Measurements from ENCODE around the gene LRRC46. TPM values are rescaled to one million over a fixed set of nuclear protein-coding genes. Genes with fewer than 3 reads are reported as not detected.

LRRC46 gene
- total and polyA plus RNA-seq, 2 donors (not counting 1 experiment from before 2014, with no cell fraction given) = 0.69 to 2.4 TPM

DNA sequence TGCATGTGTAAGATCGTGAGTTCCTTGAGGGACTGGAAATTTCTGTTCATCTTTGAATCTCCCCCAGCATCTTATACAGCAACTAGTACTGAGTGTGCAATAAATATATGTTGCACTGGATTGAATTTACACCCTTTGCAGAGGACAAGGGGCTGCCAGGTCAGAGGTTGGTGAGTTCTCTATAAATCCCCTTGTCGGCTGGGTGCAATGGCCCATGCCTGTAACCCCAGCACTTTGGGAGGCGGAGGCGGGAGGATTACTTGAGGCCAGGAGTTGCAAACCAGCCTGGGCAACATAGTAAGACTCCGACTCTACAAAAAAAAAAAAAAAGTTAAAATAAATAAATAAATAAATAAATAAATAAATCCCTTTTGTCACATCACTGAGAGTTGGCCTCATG lies 28.9 kb downstream of the LRRC46 start:
- Histone ChIP-seq H3K4me2 (replicated peaks; ENCODE audit: low read depth, low read length, poor library complexity, severe bottlenecking) (no peak overlapping the region), H2AFZ (ENCODE audit: insufficient read depth, low read depth, low read length, poor library complexity, severe bottlenecking) (no peak overlapping the region), H3K27ac (ENCODE audit: low read length in 2 of 2) (no peak overlapping the region), H3K9me3 (ENCODE audit: control extremely low read depth in 1 of 3, control insufficient read depth in 2 of 3, insufficient read depth in 1 of 3, low read length in 2 of 3) (peaks cover 0 to 2% (median 0%) of the 10 kb centered on the region in 3 donors), H3K79me2 (ENCODE audit: control insufficient read depth, insufficient read depth, low read length) (no peaks in the 10 kb centered on the region), H3K4me1 (ENCODE audit: control insufficient read depth in 2 of 2, insufficient read depth in 2 of 2, low read length in 2 of 2) (no peaks in the 10 kb centered on the region), H3K9ac (ENCODE audit: low read length) (no peak overlapping the region), H4K20me1 (ENCODE audit: control insufficient read depth, insufficient read depth, low read length, poor library complexity, severe bottlenecking) (no peaks in the 10 kb centered on the region), H3K4me3 (ENCODE audit: control extremely low read depth in 1 of 5, extremely low read depth in 1 of 5, insufficient read depth in 1 of 5, low read depth in 2 of 5, low read length in 4 of 5) (no peak overlapping the region), H3K27me3 (replicated peaks in 1 of 4; ENCODE audit: control extremely low read depth in 1 of 4, control insufficient read depth in 3 of 4, insufficient read depth in 4 of 4, low read length in 3 of 4) (peaks cover 0 to 29% (median 5%) of the 10 kb centered on the region in 4 experiments), H3K36me3 (replicated peaks in 1 of 2; ENCODE audit: control extremely low read depth in 1 of 2, control insufficient read depth in 1 of 2, extremely low read depth in 1 of 2, insufficient read depth in 2 of 2, low read length in 1 of 2) (no peaks in the 10 kb centered on the region)
- Mint-ChIP-seq H3K27me3 (peaks cover 50% of the 10 kb centered on the region), H3K27ac (no peak overlapping the region), H3K4me3 (no peak overlapping the region), H3K9me3 (ENCODE audit: insufficient read depth) (no peaks in the 10 kb centered on the region), H3K4me1 (no peaks in the 10 kb centered on the region)
- intact Hi-C loops (cut with micrococcal nuclease) = no loop called here
- no peak for ATAC-seq (ENCODE audit: low read depth)
- DNase-seq = no peak
- ChIA-PET POLR2A (no interaction called here), CTCF (interaction anchor here (1.1 kb wide), 1 partner anchor 89 kb away, joined by 3 read pairs; no protein-coding TSS in a partner anchor)
- no peak for TF ChIP-seq EZH2 (IDR thresholded peaks at IDR 0.05; ENCODE audit: borderline replicate concordance, insufficient read depth, low read depth, low read length, poor library complexity, severe bottlenecking)
- TF ChIP-seq, protein P1, sequence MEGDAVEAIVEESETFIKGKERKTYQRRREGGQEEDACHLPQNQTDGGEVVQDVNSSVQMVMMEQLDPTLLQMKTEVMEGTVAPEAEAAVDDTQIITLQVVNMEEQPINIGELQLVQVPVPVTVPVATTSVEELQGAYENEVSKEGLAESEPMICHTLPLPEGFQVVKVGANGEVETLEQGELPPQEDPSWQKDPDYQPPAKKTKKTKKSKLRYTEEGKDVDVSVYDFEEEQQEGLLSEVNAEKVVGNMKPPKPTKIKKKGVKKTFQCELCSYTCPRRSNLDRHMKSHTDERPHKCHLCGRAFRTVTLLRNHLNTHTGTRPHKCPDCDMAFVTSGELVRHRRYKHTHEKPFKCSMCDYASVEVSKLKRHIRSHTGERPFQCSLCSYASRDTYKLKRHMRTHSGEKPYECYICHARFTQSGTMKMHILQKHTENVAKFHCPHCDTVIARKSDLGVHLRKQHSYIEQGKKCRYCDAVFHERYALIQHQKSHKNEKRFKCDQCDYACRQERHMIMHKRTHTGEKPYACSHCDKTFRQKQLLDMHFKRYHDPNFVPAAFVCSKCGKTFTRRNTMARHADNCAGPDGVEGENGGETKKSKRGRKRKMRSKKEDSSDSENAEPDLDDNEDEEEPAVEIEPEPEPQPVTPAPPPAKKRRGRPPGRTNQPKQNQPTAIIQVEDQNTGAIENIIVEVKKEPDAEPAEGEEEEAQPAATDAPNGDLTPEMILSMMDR (IDR thresholded peaks at IDR 0.05) = no peak
- 100% methylated on average over 1 of the region's 5 CpGs for WGBS (ENCODE audit: insufficient coverage)

- peaks cover 0 to 2% (median 0%) of the 10 kb centered on the region in 3 donors for H3K9me3 ChIP-seq (ENCODE audit: control extremely low read depth in 1 of 3, control insufficient read depth in 2 of 3, insufficient read depth in 1 of 3, low read length in 2 of 3)
- TF ChIP-seq, protein P1 (IDR thresholded peaks at IDR 0.05) = no peak
- TF ChIP-seq EZH2 (IDR thresholded peaks at IDR 0.05; ENCODE audit: borderline replicate concordance, insufficient read depth, low read depth, low read length, poor library complexity, severe bottlenecking) = no peak
- Mint-ChIP-seq H3K9me3 (ENCODE audit: insufficient read depth) (no peaks in the 10 kb centered on the region), H3K4me1 (no peaks in the 10 kb centered on the region), H3K27ac (no peak overlapping the region), H3K4me3 (no peak overlapping the region), H3K27me3 (peaks cover 44% of the 10 kb centered on the region)
- H3K9ac ChIP-seq (ENCODE audit: low read length) = no peak overlapping the region
- H3K4me2 ChIP-seq (replicated peaks; ENCODE audit: low read depth, low read length, poor library complexity, severe bottlenecking) = no peak overlapping the region
- intact Hi-C loops (cut with micrococcal nuclease) = no loop called here
- H3K36me3 ChIP-seq (replicated peaks in 1 of 2; ENCODE audit: control extremely low read depth in 1 of 2, control insufficient read depth in 1 of 2, extremely low read depth in 1 of 2, insufficient read depth in 2 of 2, low read length in 1 of 2) = no peaks in the 10 kb centered on the region
- no peaks in the 10 kb centered on the region for H3K79me2 ChIP-seq (ENCODE audit: control insufficient read depth, insufficient read depth, low read length)
- DNase-seq = no peak
- H3K4me3 ChIP-seq (ENCODE audit: control extremely low read depth in 1 of 5, extremely low read depth in 1 of 5, insufficient read depth in 1 of 5, low read depth in 2 of 5, low read length in 4 of 5) = no peak overlapping the region
- no peaks in the 10 kb centered on the region for H3K4me1 ChIP-seq (ENCODE audit: control insufficient read depth in 2 of 2, insufficient read depth in 2 of 2, low read length in 2 of 2)
- H3K27ac ChIP-seq (ENCODE audit: low read length in 2 of 2) = no peak overlapping the region
- POLR2A ChIA-PET = interaction anchor here (0.8 kb wide), 1 partner anchor 731 kb away, joined by 5 read pairs; no protein-coding TSS in a partner anchor
- CTCF ChIA-PET = interaction anchor here (0.8 kb wide), 1 partner anchor 108 kb away, joined by 3 read pairs; no protein-coding TSS in a partner anchor
- 82% methylated on average over 6 of the region's 7 CpGs for WGBS (ENCODE audit: insufficient coverage)
- H4K20me1 ChIP-seq (ENCODE audit: control insufficient read depth, insufficient read depth, low read length, poor library complexity, severe bottlenecking) = no peaks in the 10 kb centered on the region
- no peak overlapping the region for H2AFZ ChIP-seq (ENCODE audit: insufficient read depth, low read depth, low read length, poor library complexity, severe bottlenecking)
- no peak for ATAC-seq (ENCODE audit: low read depth)
- peaks cover 0 to 17% (median 5%) of the 10 kb centered on the region in 4 experiments for H3K27me3 ChIP-seq (replicated peaks in 1 of 4; ENCODE audit: control extremely low read depth in 1 of 4, control insufficient read depth in 3 of 4, insufficient read depth in 4 of 4, low read length in 3 of 4)
Measured at GRCh38 chr17:47862621-47863440, 31.4 kb downstream of the LRRC46 start.
